ENCODE results near the gene HSD17B12.

DNA sequence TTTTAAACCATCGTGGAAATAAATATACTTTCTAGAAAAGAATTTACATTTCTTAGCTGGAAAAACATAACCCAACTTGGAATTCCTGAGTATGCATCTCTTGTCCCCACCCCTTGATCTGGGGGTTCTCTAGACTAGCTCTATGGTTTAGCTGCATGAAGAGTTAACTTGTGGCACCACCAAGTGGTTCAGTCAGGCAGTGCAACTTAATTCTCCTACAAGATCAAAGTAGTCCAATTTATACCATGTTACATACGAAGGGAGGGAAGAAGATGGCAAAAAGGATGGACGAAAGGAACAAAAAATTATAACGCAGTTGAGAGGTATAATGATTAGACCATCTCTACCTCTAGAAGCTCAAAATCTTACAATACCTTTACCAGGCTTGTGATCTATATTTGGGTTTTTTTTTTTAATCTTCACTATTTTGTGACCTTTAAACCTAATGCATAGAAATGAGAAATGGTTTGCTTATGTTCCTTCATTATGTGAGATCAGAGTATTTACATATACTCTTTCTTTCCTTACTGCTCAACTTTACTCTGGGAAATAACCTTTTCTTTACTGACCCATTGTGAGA lies 171.6 kb downstream of the HSD17B12 start:
- TF ChIP-seq, protein P1, sequence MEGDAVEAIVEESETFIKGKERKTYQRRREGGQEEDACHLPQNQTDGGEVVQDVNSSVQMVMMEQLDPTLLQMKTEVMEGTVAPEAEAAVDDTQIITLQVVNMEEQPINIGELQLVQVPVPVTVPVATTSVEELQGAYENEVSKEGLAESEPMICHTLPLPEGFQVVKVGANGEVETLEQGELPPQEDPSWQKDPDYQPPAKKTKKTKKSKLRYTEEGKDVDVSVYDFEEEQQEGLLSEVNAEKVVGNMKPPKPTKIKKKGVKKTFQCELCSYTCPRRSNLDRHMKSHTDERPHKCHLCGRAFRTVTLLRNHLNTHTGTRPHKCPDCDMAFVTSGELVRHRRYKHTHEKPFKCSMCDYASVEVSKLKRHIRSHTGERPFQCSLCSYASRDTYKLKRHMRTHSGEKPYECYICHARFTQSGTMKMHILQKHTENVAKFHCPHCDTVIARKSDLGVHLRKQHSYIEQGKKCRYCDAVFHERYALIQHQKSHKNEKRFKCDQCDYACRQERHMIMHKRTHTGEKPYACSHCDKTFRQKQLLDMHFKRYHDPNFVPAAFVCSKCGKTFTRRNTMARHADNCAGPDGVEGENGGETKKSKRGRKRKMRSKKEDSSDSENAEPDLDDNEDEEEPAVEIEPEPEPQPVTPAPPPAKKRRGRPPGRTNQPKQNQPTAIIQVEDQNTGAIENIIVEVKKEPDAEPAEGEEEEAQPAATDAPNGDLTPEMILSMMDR (conservative IDR thresholded peaks at IDR 0.05): peak; percentile 89
- no peak for TF ChIP-seq ZFX (IDR thresholded peaks at IDR 0.05)

Measured in C4-2B (cell line).